HG02623 (cell line): ENCODE results near the gene BICC1.

Source experiments
- ATAC-seq: cut with Tn5 transposase; IDR thresholded peaks from one replicate; pipeline ENCODE4 v1.9.1; 2021; ENCODE audit warnings: moderate library complexity; ENCODE audit not compliant: unreplicated experiment

BICC1 gene

GRCh38 chr10:58740620-58741369, 228.1 kb downstream of the BICC1 start:
- ATAC-seq = no peak

DNA sequence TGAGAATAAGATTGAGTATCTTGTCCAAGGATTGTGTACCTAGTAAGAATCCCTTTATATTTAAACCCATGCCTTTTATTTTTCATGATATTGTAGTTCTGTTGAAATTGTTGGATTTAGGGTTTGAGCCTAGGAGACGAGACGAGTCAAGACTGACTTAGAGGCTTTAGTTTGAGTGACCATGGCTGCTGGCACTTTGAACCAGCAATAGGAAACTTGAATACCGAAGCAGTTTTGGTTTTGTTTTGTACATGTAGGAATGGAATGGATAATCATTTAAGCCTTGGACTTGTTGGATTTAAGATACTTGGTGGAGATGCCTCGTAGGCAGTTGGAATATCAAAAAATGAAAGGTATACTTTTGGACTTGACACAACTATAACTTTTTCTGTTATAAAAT, 229.0 kb downstream of the BICC1 start:
- ATAC-seq = no peak

- no peak for ATAC-seq
Observed at GRCh38 chr10:58742141-58742540, 229.5 kb downstream of the BICC1 start.

GRCh38 chr10:58743466-58744115, 230.9 kb downstream of the BICC1 start:
- no peak for ATAC-seq

DNA sequence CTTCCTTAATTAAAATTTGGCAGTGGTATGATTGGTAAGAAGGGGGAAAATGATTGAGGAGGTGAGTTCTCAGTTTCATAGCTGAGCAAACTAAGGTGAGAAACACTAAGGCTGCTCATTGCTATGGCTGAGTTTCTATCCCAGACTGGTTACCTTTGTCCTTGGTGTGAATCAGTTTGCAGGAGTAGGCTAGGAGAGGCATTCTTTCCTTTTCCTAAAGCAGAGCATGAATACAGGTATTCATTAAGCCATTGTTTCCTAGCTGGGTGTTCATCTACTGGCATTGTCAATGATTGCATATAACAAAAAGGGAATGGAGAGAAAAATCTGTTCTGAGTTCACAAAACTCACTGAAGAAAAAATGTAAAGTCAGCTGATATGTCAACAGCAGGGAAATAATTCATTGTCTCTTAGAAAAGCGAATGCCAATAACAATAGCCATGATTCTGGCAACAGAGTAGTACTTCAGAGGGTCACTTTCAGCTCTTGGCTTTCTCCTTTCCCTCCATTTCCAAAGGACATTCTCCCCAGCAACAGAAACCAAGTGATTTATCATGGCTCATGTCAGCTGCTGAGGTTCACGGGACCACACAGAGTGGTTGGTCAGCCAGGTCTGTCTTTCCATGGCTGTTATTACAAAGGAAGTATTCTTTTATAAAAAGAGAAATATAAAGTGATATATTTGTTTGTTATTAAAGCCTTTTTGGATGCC, 234.0 kb downstream of the BICC1 start:
- no peak for ATAC-seq

DNA sequence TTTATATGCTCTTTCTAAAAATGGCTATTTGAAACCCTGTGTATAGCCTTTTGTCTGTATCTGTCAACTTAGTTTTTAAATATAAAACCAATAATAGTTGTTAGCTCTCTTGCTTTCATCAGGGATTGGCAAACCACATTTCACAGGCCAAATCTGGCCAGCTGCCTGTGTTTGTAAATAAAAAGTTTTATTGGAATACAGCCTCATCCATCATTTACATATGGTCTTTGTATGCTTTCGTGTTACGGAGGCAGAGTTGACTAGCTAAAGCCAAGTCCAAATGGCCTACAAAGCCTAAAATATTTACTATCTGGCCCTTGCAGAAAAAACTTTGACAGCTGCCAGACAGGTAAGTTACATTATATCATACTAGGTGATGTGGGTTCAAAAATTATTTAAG, 235.0 kb downstream of the BICC1 start:
- no peak for ATAC-seq

GRCh38 chr10:58752665-58753064, 240.0 kb downstream of the BICC1 start:
- ATAC-seq = no peak

GRCh38 chr10:58753425-58753824, 240.8 kb downstream of the BICC1 start:
- no peak for ATAC-seq

GRCh38 chr10:58754469-58755339, 242.0 kb downstream of the BICC1 start:
- ATAC-seq = no peak

DNA sequence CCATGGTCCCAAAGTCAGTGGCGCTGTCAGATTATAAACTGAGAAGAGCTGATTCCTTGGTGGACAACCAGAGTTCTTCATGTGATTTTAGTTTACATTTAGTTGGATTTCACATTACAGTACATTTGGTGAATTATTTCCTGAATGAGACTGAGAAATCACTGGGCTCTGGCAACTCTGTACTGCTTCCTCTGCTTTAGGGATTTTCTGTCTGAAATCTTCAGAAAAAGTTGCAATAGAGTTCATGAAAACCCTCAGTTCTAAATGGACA, 242.6 kb downstream of the BICC1 start:
- no peak for ATAC-seq

DNA sequence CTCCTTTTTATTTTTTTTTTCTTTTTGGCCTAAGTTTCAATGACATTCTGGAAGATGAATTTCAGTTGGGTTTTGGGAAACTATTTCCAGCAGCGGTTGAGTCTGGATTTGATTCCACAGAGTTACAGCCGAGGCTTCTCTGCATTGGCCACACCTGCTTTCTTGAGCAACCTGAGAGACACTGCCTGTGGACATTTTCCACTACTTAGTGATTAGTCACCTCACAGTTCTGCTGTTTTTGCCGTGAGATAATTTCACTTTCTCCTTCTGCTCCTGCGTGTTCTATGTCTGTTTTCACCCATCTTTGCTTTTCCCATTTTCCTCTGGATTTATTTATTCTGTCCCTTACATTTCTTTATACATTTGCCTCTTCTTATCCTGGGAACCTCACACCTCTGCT, 243.0 kb downstream of the BICC1 start:
- ATAC-seq = no peak

GRCh38 chr10:58756130-58756719, 243.6 kb downstream of the BICC1 start:
- ATAC-seq = no peak

DNA sequence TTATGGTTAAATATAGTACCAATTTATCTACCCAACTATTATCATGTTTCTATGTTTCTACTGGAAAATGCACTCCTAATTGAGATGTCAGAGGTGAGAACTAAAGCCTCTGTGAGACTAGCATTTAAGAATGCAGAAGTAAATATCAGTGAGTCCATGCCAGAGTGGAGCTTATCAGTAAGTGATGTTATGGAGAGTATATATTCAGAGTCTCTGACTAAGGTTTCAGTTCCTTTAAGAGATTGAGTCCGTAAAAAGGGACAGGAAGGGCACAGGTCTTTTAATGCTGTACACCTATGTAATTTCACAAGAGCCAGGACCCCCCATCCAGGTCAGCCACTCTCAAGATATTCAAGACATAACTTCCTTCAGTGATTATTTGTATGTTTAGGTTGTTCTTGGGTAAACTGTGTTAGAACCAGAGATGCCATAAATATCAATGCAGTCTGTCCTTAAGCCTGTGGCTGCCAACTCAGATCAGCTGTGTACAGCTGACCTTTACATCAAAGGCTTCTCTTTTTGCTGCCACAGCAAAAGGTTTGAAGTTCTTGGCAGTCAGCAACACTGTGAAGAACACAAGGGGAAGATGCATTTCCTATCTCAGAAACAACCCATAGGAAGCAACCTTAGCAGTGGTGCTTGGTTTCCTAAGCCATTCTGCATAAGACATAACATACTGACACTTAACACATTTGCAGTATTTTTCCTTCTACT, 244.8 kb downstream of the BICC1 start:
- ATAC-seq = no peak

DNA sequence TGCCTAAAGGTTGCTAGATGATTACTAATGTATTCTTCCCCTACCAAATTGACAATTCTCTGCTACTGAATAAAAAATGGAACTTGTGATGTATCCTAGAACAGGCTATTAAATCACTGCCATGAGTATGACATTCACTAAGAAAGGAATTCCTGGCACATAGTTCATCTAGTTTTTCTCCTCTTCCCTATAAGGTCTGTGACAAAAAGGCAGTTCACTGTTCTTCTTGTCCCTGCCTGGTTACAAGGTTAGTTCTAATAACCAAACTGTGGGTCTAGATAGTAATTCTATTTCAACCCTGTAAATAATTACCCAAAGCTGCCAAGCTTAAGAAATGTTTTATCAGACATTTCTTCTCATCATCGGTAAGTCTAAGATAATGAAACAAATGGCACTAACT, 245.6 kb downstream of the BICC1 start:
- ATAC-seq = no peak

DNA sequence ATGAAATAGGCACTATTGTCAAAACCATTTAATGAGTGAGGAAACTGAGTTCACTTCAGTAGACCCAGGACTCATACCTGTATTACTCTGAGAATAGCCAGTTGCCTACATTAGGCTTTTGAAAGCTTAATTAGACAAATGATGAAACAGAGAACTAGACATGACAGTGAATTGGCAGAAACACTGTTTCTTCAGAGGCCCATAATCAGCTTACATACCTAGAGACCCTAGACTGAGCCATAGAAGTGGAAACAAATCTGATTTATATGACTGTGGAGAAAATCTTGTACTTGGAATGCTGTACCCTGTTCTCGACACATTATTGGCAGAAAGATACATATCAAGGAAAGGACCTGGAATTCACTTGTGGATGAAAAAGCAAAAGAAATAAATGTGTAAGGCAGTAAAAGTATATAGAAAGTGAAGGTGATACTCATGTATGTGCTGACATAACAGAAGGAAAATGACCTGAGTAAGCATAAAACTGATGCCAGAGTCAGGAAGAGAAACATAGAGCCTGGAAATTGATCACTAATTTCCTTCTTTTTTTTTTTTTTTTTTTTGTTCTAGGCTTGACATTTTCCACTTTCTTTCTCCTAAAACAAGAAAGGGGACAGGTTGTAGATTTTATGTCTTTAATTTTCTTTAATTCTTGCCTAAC, 251.5 kb downstream of the BICC1 start:
- ATAC-seq = no peak

GRCh38 chr10:58765910-58766309, 253.2 kb downstream of the BICC1 start:
- ATAC-seq = no peak

DNA sequence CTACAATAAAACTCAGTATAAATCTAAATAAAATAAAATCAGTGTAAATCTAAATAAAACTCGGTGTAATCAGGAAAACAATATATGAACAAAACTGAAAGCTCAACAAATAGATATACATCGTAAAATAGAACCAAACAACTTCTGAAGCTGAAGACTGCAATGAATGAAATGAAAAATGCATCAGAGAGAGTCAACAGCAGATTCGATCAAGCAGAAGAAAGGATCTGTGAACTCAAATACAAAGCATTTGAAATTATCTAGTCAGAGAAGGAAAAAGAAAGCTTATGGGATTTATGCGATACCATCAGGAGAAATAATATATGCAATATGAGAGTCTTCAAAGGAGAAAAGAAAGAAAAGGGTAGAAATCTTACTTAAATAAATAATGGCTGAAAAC, 255.0 kb downstream of the BICC1 start:
- ATAC-seq = no peak

DNA sequence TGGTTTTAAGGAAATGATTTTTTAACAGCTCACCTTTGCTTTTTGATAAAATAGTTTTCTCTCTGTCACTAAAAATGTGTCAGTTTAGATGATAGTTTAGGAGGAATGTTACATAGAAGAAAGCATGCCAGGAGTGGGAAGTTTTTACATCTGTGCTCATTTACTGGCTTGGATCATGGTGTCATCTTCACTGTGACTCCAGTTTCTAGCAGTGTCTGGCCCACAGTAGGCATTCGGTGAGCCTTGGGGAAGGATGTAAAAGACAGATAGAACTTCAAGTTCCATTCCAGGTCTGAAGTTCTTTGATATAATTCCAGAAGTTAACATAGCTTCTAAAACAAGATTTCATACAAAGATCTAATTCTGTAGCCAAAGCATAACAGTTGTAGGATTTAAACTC, 259.2 kb downstream of the BICC1 start:
- no peak for ATAC-seq

GRCh38 chr10:58772758-58773157, 260.1 kb downstream of the BICC1 start:
- ATAC-seq = no peak

GRCh38 chr10:58773341-58773740, 260.7 kb downstream of the BICC1 start:
- ATAC-seq = no peak
